Suppressor macrophage treated with lipopolysaccharide for 1 hour (primary cell): ENCODE measurements around the gene POLR2J3.
"Not testable (repeated sequence)": the region's sequence is repeated elsewhere in the genome, so short reads cannot be mapped to it uniquely, and the experiment has no call there.

Experiments
- DNase-seq, 3 donors: peaks; one replicate each; pipeline ENCODE4 v3.0.0-alpha.2; 2020 to 2022

POLR2J3 gene

DNA sequence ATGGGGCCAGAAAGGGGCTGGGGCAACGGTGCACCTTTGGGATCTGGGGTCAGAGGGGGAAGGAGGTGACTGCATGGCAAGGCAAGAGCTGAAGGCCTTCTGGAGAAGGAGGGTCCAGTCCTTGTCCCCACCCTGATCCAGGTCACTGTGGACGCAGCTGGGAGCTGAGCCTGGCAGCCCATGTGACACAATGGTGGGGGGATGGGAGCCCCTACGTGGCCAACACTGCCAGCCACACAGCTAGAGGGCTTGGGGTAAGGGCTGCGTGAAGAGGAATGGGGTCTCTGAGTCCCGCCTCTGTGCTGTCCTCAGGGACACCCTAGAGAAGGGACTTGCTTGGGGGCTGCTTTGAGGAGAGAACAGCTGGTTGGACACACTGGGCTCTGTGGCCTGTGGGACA, 9.3 kb upstream of the POLR2J3 start:
- DNase-seq = not testable (repeated sequence)

- not testable (repeated sequence) for DNase-seq
These were observed 6.1 kb upstream of the POLR2J3 start for GRCh38 chr7:102578486-102578885.

DNA sequence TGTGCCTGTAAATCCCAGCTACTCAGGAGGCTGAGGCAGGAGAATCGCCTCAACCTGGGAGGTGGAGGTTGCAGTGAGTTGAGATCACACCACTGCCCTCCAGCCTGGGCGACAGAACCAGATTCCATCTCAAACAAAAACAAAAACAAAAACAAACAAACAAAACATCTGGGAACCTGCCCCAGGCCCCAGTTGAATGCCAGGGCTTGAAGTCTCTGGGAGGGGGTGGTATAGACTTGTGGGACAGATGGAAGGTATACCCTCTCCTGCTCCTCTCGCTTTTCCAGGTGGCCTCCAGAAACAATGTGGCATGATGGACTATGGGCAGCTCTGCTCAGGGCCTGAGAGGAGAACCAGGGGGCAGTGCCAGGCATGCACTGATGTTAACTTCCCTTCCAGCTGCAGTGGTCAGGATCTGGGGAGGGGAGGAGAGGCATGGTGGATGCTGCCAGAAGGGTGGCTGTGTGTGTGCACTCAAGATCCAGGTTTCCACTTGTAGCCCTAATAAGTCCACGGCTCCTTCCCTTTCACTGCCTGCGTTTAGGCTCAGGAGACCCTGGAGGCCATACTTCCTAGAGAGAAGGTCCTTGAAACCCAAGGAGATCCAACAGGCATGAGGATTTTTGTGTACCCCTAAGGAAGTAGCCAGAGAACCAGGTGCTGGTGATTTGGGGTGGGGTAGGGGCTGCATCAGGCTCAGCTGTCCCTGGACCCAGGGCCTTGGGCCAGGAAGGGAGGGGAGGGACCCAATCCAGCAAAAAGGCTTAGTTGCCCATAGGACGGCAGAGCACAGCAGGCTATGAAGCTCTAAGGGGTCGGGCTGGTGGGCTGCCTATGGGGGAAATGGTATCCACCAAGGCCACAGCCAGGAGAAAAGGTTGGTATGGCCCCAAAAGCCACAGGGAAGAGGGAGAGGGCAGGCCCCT, 5.2 kb upstream of the POLR2J3 start:
- DNase-seq = not testable (repeated sequence)

DNA sequence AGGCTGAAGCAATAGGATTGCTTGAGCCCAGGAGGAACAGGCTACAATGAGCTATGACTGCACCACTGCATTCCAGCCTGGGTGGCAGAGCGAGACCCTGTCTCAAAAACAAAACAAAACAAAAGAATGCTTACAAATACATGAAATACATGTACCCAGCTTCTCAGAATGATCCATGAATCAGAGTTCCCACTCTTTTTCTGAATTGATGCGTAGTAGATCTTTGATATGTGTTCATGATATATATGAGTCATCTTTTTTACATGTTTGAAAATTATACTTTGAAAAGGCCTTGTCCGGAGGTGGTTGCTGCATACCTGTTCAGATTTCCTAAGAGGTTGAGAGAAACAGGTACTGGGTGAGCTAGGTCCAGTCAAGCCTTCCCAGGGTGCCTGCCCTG, 4.0 kb upstream of the POLR2J3 start:
- not testable (repeated sequence) for DNase-seq

- not testable (repeated sequence) for DNase-seq
These were observed 2.2 kb upstream of the POLR2J3 start for GRCh38 chr7:102574607-102575006.

DNA sequence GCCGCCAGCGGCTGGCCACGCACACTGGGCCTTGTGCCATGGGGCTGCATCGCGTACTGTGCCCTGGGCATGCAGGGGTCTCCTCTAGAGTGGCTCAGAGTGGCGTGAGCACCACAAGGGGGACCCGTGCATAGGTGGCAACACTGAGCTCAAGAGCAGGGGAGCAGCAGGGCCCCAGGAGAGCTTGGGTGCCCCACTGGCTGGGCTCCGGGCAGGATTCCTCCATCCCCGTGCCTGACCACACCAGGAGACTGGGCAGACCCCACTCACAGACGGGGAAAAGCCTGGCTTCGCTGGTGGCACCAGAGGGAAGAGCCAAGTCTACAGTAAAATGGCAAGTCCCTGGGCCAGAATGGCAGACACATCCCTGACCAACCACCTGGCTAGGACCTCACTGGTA, 3.8 kb downstream of the POLR2J3 start:
- not testable (repeated sequence) for DNase-seq

DNA sequence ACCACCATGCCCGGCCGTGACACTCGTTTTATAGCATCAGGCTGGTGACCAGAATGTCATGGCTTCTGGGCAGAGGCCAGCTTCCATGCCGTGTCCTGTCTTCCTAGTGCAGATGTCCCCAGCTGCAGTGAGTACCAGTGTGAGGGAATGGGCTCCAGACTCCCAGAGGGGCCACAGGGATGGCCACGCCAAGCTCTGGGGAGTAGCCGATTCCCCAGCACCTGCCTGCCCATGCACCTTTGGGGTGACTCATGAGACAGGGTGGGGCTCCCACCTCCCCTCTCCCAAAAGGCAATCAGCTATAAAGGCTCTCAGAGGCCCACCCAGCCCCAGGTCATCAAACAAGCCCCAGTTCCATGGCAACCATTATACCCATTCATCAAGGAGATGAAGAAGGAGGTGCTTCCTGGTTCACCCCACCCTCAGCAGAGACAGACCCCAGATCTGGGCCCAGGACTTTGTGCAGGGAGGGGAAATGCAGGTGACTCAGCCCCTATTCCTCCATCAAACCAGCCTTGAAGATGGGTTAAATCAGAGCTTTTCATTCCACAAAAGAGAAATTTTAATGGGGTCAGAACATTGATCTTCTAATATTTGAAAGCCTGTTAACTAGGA, 21.5 kb downstream of the POLR2J3 start, which contains the start of gene SPDYE2:
Gene SPDYE2, plus strand, starts transcription at position 419 of the 615 bp plus-strand sequence. CDS start 2,030 bp downstream, outside the sequence.
- not testable (repeated sequence) for DNase-seq

DNA sequence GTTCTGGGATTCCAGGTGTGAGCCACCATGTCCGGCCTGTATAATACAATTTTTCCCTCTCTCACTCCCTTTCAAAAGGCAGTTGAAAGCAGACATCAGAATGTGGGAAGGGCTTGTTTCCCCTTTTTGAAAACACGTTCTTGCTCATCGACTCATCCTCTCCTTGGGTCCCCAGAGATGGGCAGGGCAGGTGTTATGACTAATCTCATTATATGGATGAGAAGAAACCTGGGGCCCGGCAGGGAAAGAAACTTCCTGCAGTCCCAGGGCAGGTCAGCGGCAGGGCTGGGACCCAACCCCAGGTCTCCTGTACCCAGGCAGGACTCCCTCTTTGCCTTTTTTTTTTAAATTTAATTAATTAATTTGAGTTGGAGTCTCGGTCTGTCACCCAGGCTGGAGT, 26.0 kb downstream of the POLR2J3 start:
- not testable (repeated sequence) for DNase-seq

DNA sequence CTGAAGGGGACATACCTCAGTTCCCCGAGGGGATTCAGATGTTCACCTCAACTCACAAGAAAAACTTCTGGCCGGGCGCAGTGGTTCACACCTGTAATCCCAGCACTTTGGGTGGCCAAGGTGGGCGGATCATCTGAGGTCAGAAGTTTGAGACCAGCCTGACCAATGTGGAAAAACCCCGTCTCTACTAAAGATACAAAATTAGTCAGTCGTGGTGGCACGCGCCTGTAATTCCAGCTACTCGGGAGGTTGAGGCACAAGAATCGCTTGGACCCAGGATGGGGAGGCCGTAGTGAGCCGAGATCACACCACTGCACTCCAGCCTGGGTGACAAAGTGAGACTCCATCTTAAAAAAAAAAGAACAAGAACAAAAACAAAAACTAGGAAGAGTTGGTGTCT, 27.1 kb downstream of the POLR2J3 start:
- DNase-seq = not testable (repeated sequence)

DNA sequence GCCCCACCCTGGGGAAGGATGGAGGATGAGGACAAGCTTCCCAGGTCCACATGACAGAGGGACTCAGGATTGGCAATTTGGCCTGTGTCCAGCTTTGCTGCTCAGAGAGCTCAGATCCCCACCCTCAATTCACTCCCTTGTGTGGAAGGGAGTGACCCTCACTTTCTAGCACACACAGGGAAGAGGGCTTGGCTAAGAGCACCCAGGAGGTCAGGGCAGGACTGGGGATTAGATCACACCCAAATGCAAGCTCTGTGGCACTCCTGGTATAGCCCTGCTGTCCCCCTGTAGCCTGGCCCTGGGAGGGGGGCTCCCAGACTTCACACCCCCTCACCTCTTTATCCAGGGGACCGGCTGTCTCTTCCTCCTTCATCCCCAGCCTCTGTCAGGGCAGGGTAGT, 28.0 kb downstream of the POLR2J3 start:
- not testable (repeated sequence) for DNase-seq

DNA sequence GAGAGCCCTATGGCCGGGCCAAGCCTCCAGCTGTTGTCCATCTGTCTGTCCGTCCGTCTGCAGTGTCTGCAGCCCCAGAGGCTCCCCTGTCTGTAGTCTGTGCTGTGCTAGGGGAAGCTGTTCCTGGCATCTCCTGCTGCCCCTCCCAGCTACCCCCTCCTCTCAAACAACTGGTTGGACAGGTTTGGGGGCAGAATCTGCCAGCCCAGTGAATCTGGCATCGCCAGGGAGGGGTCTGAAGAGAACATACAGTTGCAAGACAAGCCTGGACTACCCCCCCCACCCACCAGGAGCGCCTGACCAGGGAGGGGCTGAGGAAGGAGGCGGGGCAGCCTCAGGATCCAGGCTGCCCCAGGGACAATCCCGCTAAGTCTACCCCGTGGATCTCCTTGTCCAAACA, 28.8 kb downstream of the POLR2J3 start, which contains the start of gene UPK3BL2:
Gene UPK3BL2, minus strand, starts transcription at position 101 of the 400 bp plus-strand sequence. Its CDS starts 60 bp downstream, at position 41.
- DNase-seq = not testable (repeated sequence)

DNA sequence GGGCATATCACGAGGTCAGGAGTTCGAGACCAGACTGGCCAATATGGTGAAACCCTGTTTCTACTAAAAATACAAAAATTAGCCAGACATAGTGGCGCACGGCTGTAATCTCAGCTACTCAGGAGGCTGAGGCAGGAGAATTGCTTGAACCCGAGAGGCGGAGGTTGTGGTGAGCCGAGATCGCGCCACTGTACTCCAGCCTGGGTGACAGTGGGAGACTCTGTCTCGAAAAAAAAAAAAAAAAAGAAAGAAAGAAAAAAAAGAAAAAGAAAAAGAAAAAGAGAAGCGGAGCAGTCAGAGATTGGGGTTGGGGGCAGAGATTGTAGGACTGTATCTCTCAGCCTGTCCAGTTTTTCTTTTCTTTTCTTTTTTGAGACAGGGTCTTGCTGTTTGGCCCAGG, 29.6 kb downstream of the POLR2J3 start:
- DNase-seq = not testable (repeated sequence)

- DNase-seq = not testable (repeated sequence)
These were observed 30.3 kb downstream of the POLR2J3 start for GRCh38 chr7:102542083-102542482.

GRCh38 chr7:102540604-102541003, 31.8 kb downstream of the POLR2J3 start:
- DNase-seq = not testable (repeated sequence)

DNA sequence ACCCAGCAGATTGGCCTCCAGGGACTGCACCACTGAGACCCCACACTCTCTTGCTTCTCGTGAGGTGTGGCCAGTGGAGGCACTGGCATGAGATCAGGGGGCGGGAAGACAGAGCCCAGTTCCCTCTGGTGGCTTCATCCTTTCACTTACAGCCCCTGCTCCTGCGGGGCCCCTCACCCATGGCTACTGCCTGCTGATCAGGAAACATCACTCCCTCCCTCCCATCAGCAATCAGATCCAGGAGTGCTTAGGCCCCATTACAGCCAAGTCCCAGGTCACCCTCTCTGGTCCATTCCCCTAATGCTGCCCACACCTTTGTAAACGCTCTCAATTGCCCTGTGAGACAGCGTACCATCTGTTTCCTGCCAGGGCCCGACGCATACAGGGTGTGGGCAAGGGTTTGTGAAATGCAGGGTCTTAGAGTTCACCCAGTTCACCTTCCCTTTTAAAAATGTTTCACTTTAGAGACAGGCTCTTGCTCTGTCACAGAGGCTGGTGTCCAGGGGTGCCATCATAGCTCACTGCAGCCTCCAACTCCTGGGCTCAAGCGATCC, 37.2 kb downstream of the POLR2J3 start:
- DNase-seq = not testable (repeated sequence)

- DNase-seq = not testable (repeated sequence)
These were observed 40.3 kb downstream of the POLR2J3 start for GRCh38 chr7:102532127-102532526.

DNA sequence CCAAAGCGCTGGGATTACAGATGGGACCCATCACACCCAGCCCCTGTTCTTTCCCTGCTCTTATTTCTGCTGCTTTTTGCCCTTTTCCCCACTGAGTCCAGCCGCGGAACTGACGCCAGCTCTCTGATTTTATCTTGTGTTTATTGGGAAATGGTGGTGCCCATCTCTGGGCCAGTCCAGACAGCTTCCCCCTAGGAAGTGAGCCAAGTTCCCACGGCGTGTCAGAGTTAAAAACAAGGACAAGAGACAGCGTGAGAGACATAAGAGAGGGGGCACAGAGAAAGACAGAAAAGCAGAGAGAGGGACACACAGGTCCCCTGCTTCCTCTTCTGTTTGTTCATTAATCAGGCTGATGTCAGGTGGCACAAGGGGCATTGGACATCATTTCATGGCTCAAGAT, 40.8 kb downstream of the POLR2J3 start:
- DNase-seq = not testable (repeated sequence)

DNA sequence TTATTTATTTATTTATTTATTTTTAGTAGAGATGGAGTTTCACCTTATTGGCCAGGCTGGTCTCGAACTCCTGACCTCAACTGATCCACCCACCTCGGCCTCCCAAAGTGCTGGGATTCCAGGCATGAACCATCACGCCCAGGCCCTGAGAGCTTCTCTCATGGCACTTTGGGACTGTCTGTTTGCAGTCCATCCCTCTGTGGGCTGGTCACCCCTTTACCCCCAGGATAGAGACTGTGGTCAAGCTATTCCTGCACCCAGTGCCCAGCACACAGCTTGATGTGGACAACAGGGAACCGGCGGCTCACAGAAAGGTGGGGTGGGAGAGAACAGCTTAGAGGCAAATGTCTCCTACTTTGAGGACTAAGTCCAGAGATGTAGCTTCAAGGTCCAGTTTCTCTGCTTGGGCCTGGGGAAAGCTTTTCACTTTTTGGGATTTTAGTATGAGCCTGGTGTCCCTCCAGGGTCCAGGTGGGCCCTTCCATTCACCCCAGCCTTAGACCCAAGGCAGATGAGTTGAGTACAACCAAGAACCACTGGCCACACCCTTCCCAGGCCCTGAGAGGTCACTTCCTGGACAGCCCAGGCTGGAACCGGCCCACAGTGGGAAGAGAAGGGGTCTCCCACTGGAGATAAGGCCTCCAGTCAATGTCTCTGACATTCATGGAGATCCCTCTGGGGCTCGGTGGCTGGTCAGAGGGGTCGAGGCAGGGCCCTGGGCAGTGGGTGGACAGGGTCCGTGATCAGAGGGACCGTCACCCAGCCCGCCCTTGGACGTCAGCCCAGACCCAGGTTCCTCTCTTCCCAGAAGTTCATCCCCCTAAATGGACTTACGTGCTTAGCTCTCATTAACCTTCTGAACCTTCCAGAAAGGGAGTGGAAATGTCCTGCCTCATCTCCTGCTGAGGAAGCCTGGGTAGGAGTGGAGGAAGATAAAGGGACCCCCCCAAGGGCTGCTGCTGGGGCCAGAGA, 44.3 kb downstream of the POLR2J3 start:
- not testable (repeated sequence) for DNase-seq

DNA sequence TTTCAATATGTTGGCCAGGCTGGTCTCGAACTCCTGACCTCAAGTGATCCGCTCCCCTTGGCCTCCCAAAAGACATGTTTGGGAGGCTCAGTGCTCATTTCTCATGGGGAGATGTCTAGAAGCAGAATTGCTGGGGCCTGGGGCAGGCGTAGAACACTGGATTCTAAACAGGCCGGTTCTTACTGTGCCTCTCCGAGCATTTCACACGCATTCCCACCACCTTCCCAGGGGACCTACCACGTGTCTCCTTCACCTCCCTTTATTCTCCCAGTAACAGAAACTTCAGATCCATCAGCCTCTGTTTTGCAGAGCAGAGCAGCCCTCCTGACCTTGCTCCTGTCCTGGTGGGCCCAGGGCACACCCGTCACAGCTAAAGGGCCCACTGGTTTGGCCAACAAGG, 45.2 kb downstream of the POLR2J3 start:
- DNase-seq = not testable (repeated sequence)

DNA sequence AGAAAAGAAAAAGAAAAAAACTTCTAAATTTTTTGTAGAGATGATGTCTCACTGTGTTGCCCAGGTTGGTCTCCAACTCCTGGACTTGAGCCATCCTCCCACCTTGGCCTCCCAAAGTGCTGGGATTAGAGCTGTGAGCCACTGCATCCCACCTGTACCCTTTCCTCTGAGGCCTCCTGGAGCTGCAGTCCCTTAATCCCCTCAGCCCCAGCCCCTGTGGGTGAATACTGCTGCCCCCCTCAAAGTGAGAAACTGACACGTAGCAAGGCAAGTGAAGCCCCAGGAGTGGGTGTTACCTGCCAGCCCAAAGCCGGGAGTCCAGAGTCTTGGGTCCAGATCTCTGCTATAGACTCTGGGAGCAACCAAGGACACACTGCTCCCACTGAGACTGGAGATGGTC, 47.6 kb downstream of the POLR2J3 start:
- DNase-seq = not testable (repeated sequence)

- not testable (repeated sequence) for DNase-seq
These were observed 51.6 kb downstream of the POLR2J3 start for GRCh38 chr7:102520797-102521196.

DNA sequence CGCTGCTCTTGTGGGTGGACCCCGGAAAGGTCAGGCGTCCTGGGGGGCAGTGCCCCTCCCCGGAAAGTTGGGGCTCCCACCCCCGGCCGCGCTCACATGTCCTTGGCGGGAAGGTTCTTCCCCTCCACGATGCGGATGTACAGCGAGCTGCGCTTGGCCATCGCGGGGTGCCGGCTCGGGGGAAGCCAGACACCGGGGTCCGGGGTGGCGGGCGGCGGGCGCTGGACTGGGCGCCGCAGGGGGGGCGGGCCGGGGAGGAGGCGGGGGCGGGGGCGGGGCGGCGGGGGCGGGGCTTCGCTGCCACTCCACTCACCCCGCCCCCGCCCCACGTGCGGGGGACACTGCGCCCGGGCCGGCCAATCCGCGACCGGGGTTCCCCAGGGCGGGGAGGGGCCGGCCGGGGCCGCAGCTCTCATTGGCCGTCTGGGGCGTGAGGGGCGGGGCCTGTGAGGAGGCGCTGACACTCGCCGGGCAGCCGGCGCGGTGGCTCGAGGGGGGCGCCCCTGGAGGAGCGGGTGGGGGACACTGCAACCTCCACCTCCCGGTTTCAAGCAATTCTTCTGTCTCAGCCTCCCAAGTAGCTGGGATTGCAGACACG, 54.7 kb downstream of the POLR2J3 start, which contains the start of gene RASA4B:
Gene RASA4B, minus strand, starts transcription at position 228 of the 598 bp plus-strand sequence. Its CDS starts 67 bp downstream, at position 161.
- peak in 2 of 3 donors; percentile 17 to 44 for DNase-seq
